Prostate gland (tissue), 2 donors: Measurements from ENCODE around the gene MINK1. TPM values are rescaled to one million over a fixed set of nuclear protein-coding genes. Genes with fewer than 3 reads are reported as not detected.
A peak's percentile ranks its signal among the peaks of the same experiment; 100 is the strongest.

Source experiments
- DNase-seq: peaks from one replicate; pipeline ENCODE4 v3.0.0-alpha.2; 2019; ENCODE audit warnings: low spot score
- H3K27ac ChIP-seq, 2 donors: fragments of 200-600 bp; sonication (generic); 2 replicates each; pipeline ENCODE4 v1.5.1; 2017 to 2019
- H3K27me3 ChIP-seq: fragments of 200-600 bp; sonication (generic); replicated peaks from 2 replicates; pipeline ENCODE4 v1.5.1; 2019; ENCODE audit not compliant: insufficient read depth
- H3K36me3 ChIP-seq, 2 donors: fragments of 200-600 bp; sonication (generic); 1 replicate in 1 of 2; 2 replicates in 1 of 2; pipeline versions ENCODE4 v1.5.1 to v1.8.1; 2017 to 2019
- H3K4me1 ChIP-seq: fragments of 200-600 bp; sonication (generic); replicated peaks from 2 replicates; pipeline ENCODE4 v1.5.1; 2019
- H3K4me3 ChIP-seq, 2 donors: fragments of 200-600 bp; sonication (generic); 2 replicates each; pipeline ENCODE4 v1.5.1; 2017 to 2019
- H3K9me3 ChIP-seq: fragments of 200-600 bp; sonication (generic); 2 replicates; pipeline ENCODE4 v1.5.1; 2017
- CTCF ChIP-seq, 4 experiments: fragments of 200-600 bp in 2 of 4; fragments of 450-650 bp in 2 of 4; sonication (generic) in 2 of 4; IDR thresholded peaks; 1 replicate in 3 of 4; 2 replicates in 1 of 4; pipeline ENCODE4 v1.5.1; 2016 to 2019; ENCODE audit warnings: antibody characterized with exemption in 4 of 4, mild to moderate bottlenecking in 2 of 4, moderate library complexity in 2 of 4
- POLR2A ChIP-seq: fragments of 450-650 bp; IDR thresholded peaks from one replicate; pipeline ENCODE4 v1.6.1; 2016; ENCODE audit warnings: antibody characterized with exemption, mild to moderate bottlenecking
- POLR2AphosphoS5 ChIP-seq: sonication (generic); formaldehyde crosslinking; IDR thresholded peaks from one replicate; pipeline ENCODE4 v1.6.1; 2017; ENCODE audit warnings: antibody characterized with exemption
- WGBS: methylation state at CpG from one replicate; pipeline ENCODE4 v1.1.5; 2018; 5-methylcytosine and 5-hydroxymethylcytosine counted together
- intact Hi-C: fragments of 100-400 bp; cut with DNase I; formaldehyde crosslinking; loops from one replicate; pipeline ENCODE4 v1.14.2; 2022
- total RNA-seq, 2 donors: library from RNA; depleted of rRNA; stranded (reverse); fragments of >200 nt; gene quantifications; one replicate each; pipeline ENCODE4 v1.1.0, GENCODE V29; 2016

Gene MINK1
- total RNA-seq, 2 donors from 2014 or later = 53.0 to 136 TPM

- DNase-seq = peak; percentile 83
- H3K4me1 ChIP-seq = peaks cover 4% of the 10 kb centered on the region
- peak within 1 kb of the TSS; percentile 76 to 83 for H3K4me3 ChIP-seq
- no peaks in the 10 kb centered on the region for H3K27me3 ChIP-seq
- no peaks in the 10 kb centered on the region for H3K36me3 ChIP-seq
- TF ChIP-seq CTCF (IDR thresholded peaks at IDR 0.05) (no peak), POLR2A (peak; percentile 80)
- peak within 1 kb of the TSS; percentile 79 to 83 for H3K27ac ChIP-seq
- no peaks in the 10 kb centered on the region for H3K9me3 ChIP-seq
- 1% methylated on average over 63 of the region's 106 CpGs for WGBS
- intact Hi-C loops = loop anchor here (1.0 kb wide), 1 partner anchor 17 kb away; no protein-coding TSS in a partner anchor
Measured at GRCh38 chr17:4806777-4807604, 26.1 kb upstream of the MINK1 start, which contains the start of gene PLD2. Gene PLD2 (plus strand): TSS chr17:4807152. CDS start chr17:4807773, 621 bp downstream.

GRCh38 chr17:4807605-4808377, 25.3 kb upstream of the MINK1 start:
- H3K4me1 ChIP-seq = peaks cover 4% of the 10 kb centered on the region
- intact Hi-C loops = loop anchor here (1.0 kb wide), 1 partner anchor 17 kb away; no protein-coding TSS in a partner anchor
- 22% methylated on average over 32 of the region's 32 CpGs for WGBS
- peak overlapping the region; percentile 76 to 83 for H3K4me3 ChIP-seq
- no peak for TF ChIP-seq CTCF (IDR thresholded peaks at IDR 0.05)
- no peaks in the 10 kb centered on the region for H3K9me3 ChIP-seq
- DNase-seq = no peak
- H3K27ac ChIP-seq = peak overlapping the region; percentile 79 to 83
- H3K36me3 ChIP-seq = no peaks in the 10 kb centered on the region
- H3K27me3 ChIP-seq = no peaks in the 10 kb centered on the region

- Histone ChIP-seq H3K27me3 (no peaks in the 10 kb centered on the region), H3K9me3 (no peaks in the 10 kb centered on the region), H3K36me3 (no peaks in the 10 kb centered on the region), H3K4me3 (no peak overlapping the region), H3K4me1 (peaks cover 4% of the 10 kb centered on the region), H3K27ac (no peak overlapping the region)
- DNase-seq = peak; percentile 61
- intact Hi-C loops = no loop called here
- TF ChIP-seq POLR2AphosphoS5 = peak; percentile 33
- TF ChIP-seq CTCF (IDR thresholded peaks at IDR 0.05) = no peak
- WGBS = 28% methylated on average over 6 of the region's 6 CpGs
Measured at GRCh38 chr17:4808378-4808767, 24.8 kb upstream of the MINK1 start.

- Histone ChIP-seq H3K4me3 (no peak overlapping the region), H3K27me3 (no peaks in the 10 kb centered on the region), H3K27ac (no peak overlapping the region), H3K36me3 (no peaks in the 10 kb centered on the region), H3K4me1 (peaks cover 4% of the 10 kb centered on the region), H3K9me3 (no peaks in the 10 kb centered on the region)
- intact Hi-C loops = no loop called here
- no peak for DNase-seq
- TF ChIP-seq POLR2AphosphoS5 (no peak), POLR2A (no peak), CTCF (IDR thresholded peaks at IDR 0.05) (no peak)
- 78% methylated on average over 13 of the region's 13 CpGs for WGBS
Measured at GRCh38 chr17:4810696-4811290, 22.3 kb upstream of the MINK1 start.
